Esophagus muscularis mucosa (tissue), 4 donors: Measurements from ENCODE around the gene CIRBP. TPM values are rescaled to one million over a fixed set of nuclear protein-coding genes. Genes with fewer than 3 reads are reported as not detected.

Source experiments
- DNase-seq: peaks from one replicate; pipeline ENCODE4 v3.0.0-alpha.2; 2017; ENCODE audit errors: extremely low spot score
- H3K27ac ChIP-seq, 4 donors: fragments of 200-600 bp; sonication (generic); replicated peaks in 1 of 4; 1 replicate in 3 of 4; 2 replicates in 1 of 4; pipeline ENCODE4 v1.5.1; 2016 to 2019; ENCODE audit warnings: mild to moderate bottlenecking in 1 of 4
- H3K27me3 ChIP-seq, 4 donors: fragments of 200-600 bp; sonication (generic); one replicate each; pipeline versions ENCODE4 v1.5.1 to v1.6.0; 2016 to 2019
- H3K36me3 ChIP-seq, 4 donors: fragments of 200-600 bp; sonication (generic); one replicate each; pipeline ENCODE4 v1.5.1; 2016 to 2019
- H3K4me1 ChIP-seq, 4 donors: fragments of 200-600 bp; sonication (generic); one replicate each; pipeline ENCODE4 v1.5.1; 2016 to 2019
- H3K4me3 ChIP-seq, 4 donors: fragments of 200-600 bp; sonication (generic); 1 replicate in 2 of 4; 2 replicates in 2 of 4; pipeline ENCODE4 v1.5.1; 2016 to 2019; ENCODE audit warnings: mild to moderate bottlenecking in 4 of 4, moderate library complexity in 1 of 4
- H3K9me3 ChIP-seq, 4 donors: fragments of 200-600 bp; sonication (generic); 1 replicate in 3 of 4; 2 replicates in 1 of 4; pipeline ENCODE4 v1.5.1; 2016 to 2019
- EP300 ChIP-seq: sonication (generic); formaldehyde crosslinking; IDR thresholded peaks from one replicate; pipeline ENCODE4 v1.6.1; 2017; ENCODE audit warnings: antibody characterized with exemption
- POLR2A ChIP-seq: fragments of 450-650 bp; IDR thresholded peaks from one replicate; pipeline ENCODE4 v1.6.1; 2017; ENCODE audit warnings: antibody characterized with exemption, moderate library complexity, mild to moderate bottlenecking, low read depth
- POLR2AphosphoS5 ChIP-seq, 2 donors: sonication (generic); formaldehyde crosslinking; IDR thresholded peaks; one replicate each; pipeline ENCODE4 v1.6.1; 2017; ENCODE audit warnings: antibody characterized with exemption in 2 of 2
- WGBS: methylation state at CpG from one replicate; pipeline ENCODE4 v1.1.5; 2018; 5-methylcytosine and 5-hydroxymethylcytosine counted together
- intact Hi-C: fragments of 100-400 bp; cut with DNase I; formaldehyde crosslinking; loops from one replicate; pipeline ENCODE4 v1.15.1; 2023
- total RNA-seq, 4 donors: library from RNA; depleted of rRNA; stranded (reverse); fragments of >200 nt; gene quantifications; one replicate each; pipeline versions ENCODE4 v1.1.0 to v1.2.1, GENCODE V29; 2016
- TF ChIP-seq, protein P1 (sequence below), 3 experiments: fragments of 200-600 bp in 2 of 3; fragments of 450-650 bp in 1 of 3; sonication (generic) in 2 of 3; IDR thresholded peaks; one replicate each; pipeline ENCODE4 v1.5.1; 2017 to 2019; ENCODE audit warnings: antibody characterized with exemption in 3 of 3, mild to moderate bottlenecking in 2 of 3, moderate library complexity in 1 of 3

The CIRBP gene
- total RNA-seq, 4 donors from 2014 or later: 236 to 601 (median 429) TPM

GRCh38 chr19:1240925-1241324 is 28.2 kb upstream of the CIRBP start:
- Histone ChIP-seq H3K9me3 (no peaks in the 10 kb centered on the region), H3K4me1 (peaks cover 68 to 93% (median 84%) of the 10 kb centered on the region in 4 donors), H3K4me3 (peak overlapping the region; percentile 38 to 84 (median 82)), H3K36me3 (peaks cover 0 to 3% (median 0%) of the 10 kb centered on the region in 4 donors), H3K27ac (peak overlapping the region; percentile 91 to 100 (median 100)), H3K27me3 (peaks cover 0 to 14% (median 2%) of the 10 kb centered on the region in 4 donors)
- DNase-seq: no peak
- 79% methylated on average over 5 of the region's 15 CpGs for whole genome bisulfite sequencing
- intact Hi-C loops: no loop called here
- no peak for TF ChIP-seq EP300
- no peak for TF ChIP-seq POLR2AphosphoS5 (IDR thresholded peaks at IDR 0.05)
- TF ChIP-seq, protein P1, sequence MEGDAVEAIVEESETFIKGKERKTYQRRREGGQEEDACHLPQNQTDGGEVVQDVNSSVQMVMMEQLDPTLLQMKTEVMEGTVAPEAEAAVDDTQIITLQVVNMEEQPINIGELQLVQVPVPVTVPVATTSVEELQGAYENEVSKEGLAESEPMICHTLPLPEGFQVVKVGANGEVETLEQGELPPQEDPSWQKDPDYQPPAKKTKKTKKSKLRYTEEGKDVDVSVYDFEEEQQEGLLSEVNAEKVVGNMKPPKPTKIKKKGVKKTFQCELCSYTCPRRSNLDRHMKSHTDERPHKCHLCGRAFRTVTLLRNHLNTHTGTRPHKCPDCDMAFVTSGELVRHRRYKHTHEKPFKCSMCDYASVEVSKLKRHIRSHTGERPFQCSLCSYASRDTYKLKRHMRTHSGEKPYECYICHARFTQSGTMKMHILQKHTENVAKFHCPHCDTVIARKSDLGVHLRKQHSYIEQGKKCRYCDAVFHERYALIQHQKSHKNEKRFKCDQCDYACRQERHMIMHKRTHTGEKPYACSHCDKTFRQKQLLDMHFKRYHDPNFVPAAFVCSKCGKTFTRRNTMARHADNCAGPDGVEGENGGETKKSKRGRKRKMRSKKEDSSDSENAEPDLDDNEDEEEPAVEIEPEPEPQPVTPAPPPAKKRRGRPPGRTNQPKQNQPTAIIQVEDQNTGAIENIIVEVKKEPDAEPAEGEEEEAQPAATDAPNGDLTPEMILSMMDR (IDR thresholded peaks at IDR 0.05): no peak
- no peak for TF ChIP-seq POLR2A

DNA sequence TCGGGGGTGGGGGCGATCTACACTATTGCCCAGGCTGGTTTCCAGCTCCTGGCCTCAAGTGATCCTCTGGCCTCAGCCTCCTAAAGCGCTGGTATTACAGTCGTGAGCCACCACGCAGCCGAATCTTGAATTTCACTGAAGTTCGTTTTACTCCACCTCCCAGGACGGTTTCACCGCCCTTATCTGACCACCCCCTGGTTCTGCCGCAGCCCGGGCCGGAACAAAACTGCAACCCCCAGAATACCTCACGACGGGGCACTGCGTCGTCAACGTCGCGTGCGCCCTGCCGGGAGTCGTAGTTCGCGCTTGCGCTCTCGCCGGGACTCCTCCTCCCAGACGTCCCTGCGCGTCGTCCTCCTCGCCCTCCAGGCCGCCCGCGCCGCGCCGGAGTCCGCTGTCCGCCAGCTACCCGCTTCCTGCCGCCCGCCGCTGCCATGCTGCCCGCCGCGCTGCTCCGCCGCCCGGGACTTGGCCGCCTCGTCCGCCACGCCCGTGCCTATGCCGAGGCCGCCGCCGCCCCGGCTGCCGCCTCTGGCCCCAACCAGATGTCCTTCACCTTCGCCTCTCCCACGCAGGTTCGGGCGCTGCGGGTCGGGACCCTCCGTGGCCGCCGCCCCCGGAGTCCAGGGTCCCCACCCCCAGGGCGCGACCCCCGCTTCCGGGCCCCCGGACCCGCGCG is 27.6 kb upstream of the CIRBP start, which contains the start of gene ATP5F1D:
Gene ATP5F1D, plus strand, starts transcription at position 335 of the 679 bp plus-strand sequence. Its CDS starts 100 bp downstream, at position 435.
- H3K36me3 ChIP-seq: peaks cover 0 to 3% (median 0%) of the 10 kb centered on the region in 4 donors
- intact Hi-C loops: no loop called here
- WGBS: 0% methylated on average over 12 of the region's 79 CpGs
- TF ChIP-seq POLR2AphosphoS5 (IDR thresholded peaks at IDR 0.05) (peak; percentile 92 to 98), EP300 (no peak), POLR2A (peak; percentile 18)
- TF ChIP-seq, protein P1 (IDR thresholded peaks at IDR 0.05): peak in 1 of 3 experiments; percentile 22
- H3K27me3 ChIP-seq: peaks cover 0 to 9% (median 2%) of the 10 kb centered on the region in 4 donors
- no peaks in the 10 kb centered on the region for H3K9me3 ChIP-seq
- H3K27ac ChIP-seq: peak within 1 kb of the TSS; percentile 91 to 100 (median 100)
- H3K4me1 ChIP-seq: peaks cover 75 to 93% (median 86%) of the 10 kb centered on the region in 4 donors
- DNase-seq: peak; percentile 97
- peak within 1 kb of the TSS; percentile 81 to 94 (median 83) for H3K4me3 ChIP-seq

- peak overlapping the region; percentile 22 to 44 (median 31) for H3K4me3 ChIP-seq
- H3K4me1 ChIP-seq: peaks cover 74 to 89% (median 82%) of the 10 kb centered on the region in 4 donors
- H3K36me3 ChIP-seq: peaks cover 0 to 3% (median 0%) of the 10 kb centered on the region in 4 donors
- WGBS: 86% methylated on average over 12 of the region's 33 CpGs
- DNase-seq: no peak
- no peaks in the 10 kb centered on the region for H3K9me3 ChIP-seq
- H3K27me3 ChIP-seq: no peaks in the 10 kb centered on the region
- intact Hi-C loops: loop anchor here (1.0 kb wide), 1 partner anchor 23 kb away; no protein-coding TSS in a partner anchor
- peak; percentile 40 to 81 for TF ChIP-seq POLR2AphosphoS5 (IDR thresholded peaks at IDR 0.05)
- TF ChIP-seq, protein P1 (IDR thresholded peaks at IDR 0.05): peak in 2 of 3 experiments; percentile 98 to 99
- no peak for TF ChIP-seq EP300
- peak; percentile 15 for TF ChIP-seq POLR2A
- H3K27ac ChIP-seq: peak overlapping the region; percentile 91 to 100 (median 100)
These were observed 25.1 kb upstream of the CIRBP start for GRCh38 chr19:1243768-1244692.

DNA sequence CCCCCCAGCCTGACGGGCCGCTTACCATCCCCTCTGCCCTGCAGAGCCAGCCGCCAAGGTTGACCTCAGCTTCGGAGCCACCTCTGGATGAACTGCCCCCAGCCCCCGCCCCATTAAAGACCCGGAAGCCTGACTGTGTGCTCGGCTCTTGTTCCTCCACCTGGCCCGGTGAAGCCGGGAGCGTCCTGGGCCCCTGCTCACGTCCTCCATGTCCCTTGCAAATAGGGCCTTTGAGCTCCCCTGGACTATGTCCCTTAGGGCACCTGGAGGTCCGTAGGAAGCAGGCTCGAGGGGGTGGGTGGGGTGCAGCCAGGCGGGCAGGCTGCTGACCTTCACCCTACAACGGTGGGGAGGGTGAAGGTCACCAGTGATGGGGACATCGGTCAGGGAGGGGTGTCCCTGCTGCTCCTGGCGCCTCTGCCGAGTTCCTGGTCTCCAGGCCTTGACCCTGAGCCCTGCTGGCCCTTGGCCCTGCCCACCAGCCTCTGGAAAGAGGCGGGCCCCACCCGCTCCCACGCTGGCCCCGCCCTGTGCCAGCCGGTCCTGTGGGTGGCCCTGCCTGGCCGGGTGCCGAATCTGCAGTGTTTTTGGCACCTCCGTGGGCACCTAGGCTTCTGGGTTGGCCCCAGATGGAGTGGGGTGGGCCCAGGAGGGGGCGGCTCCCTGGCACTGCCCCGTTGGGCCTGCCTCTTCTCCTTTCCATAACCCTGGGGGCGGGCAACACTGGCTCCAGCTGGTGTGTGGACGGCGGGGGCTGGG is 24.3 kb upstream of the CIRBP start:
- TF ChIP-seq POLR2AphosphoS5 (IDR thresholded peaks at IDR 0.05) (peak; percentile 24 to 57), POLR2A (no peak)
- TF ChIP-seq, protein P1 (IDR thresholded peaks at IDR 0.05): no peak
- DNase-seq: no peak
- H3K4me3 ChIP-seq: peak overlapping the region; percentile 22 to 44 (median 31)
- H3K27me3 ChIP-seq: peaks cover 0 to 3% (median 0%) of the 10 kb centered on the region in 4 donors
- peaks cover 0 to 3% (median 1%) of the 10 kb centered on the region in 4 donors for H3K36me3 ChIP-seq
- no peaks in the 10 kb centered on the region for H3K9me3 ChIP-seq
- WGBS: 67% methylated on average over 1 of the region's 31 CpGs
- H3K4me1 ChIP-seq: peaks cover 71 to 81% (median 77%) of the 10 kb centered on the region in 4 donors
- intact Hi-C loops: loop anchor here (1.0 kb wide), 1 partner anchor 22 kb away; no protein-coding TSS in a partner anchor
- H3K27ac ChIP-seq: peak overlapping the region; percentile 91 to 100 (median 100)
